ENCODE measurements around the gene WDFY1. TPM values are rescaled to one million over a fixed set of nuclear protein-coding genes. Genes with fewer than 3 reads are reported as not detected.

Gene WDFY1
- total and polyA plus RNA-seq, 9 of the 15 experiments (the other 6 are each of a cell fraction or from before 2014, with no cell fraction given), result 5.4 to 27.6 (median 17.5) TPM

GRCh38 chr2:223880796-223881195 is 64.3 kb downstream of the WDFY1 start:
- no peaks in the 10 kb centered on the region for H3K9me1 ChIP-seq (ENCODE audit: control insufficient read depth, insufficient read depth, low read length)
- no peak overlapping the region for H3K27ac ChIP-seq (ENCODE audit: extremely low read depth, low read depth, low read length)
- WGBS (ENCODE audit: insufficient coverage, low coverage, missing lambda C conversion rate), result 58% methylated on average over 4 of the region's 4 CpGs
- ATAC-seq, result no peak
- CTCF ChIA-PET (ENCODE audit: low intra/inter-chr PET ratio), result no interaction called here
- no peaks in the 10 kb centered on the region for H3K4me1 ChIP-seq (replicated peaks in 1 of 2; ENCODE audit: control insufficient read depth in 2 of 2, insufficient read depth in 2 of 2, low read length in 2 of 2)
- TF ChIP-seq POLR2AphosphoS5 (IDR thresholded peaks at IDR 0.05; ENCODE audit: control insufficient read depth, insufficient read depth, low read depth, low read length), result no peak
- no peak for TF ChIP-seq NCOA1 (IDR thresholded peaks at IDR 0.05; ENCODE audit: low read depth)
- TF ChIP-seq ZNF589 (CRISPR knock-in tag; IDR thresholded peaks at IDR 0.05; ENCODE audit: low read depth), result no peak
- TF ChIP-seq BCLAF1 (IDR thresholded peaks at IDR 0.05; ENCODE audit: borderline replicate concordance in 1 of 2, control insufficient read depth in 1 of 2, low read depth in 2 of 2, low read length in 1 of 2), result no peak
- no peak for TF ChIP-seq FOXP4 (CRISPR knock-in tag; IDR thresholded peaks at IDR 0.05; ENCODE audit: borderline replicate concordance)
- intact Hi-C loops (cut with micrococcal nuclease) (no loop called here), in situ Hi-C loops (cut with MboI) (no loop called here)
- POLR2A ChIA-PET, result no interaction called here
- no peaks in the 10 kb centered on the region for H3K27me3 ChIP-seq (ENCODE audit: control insufficient read depth in 2 of 2, insufficient read depth in 2 of 2, low read length in 2 of 2)
- peaks cover 24% of the 10 kb centered on the region; the same call in 2 of the 3 replicates for H3K36me3 ChIP-seq (ENCODE audit: control insufficient read depth, insufficient read depth, low read length)
- no peak for DNase-seq (ENCODE audit: extremely low read depth in 1 of 4, low spot score in 3 of 4)
- H3K9me3 ChIP-seq (replicated peaks; ENCODE audit: control insufficient read depth, insufficient read depth, low read depth, low read length), result no peaks in the 10 kb centered on the region
- H3K4me3 ChIP-seq, result no peak overlapping the region
- no peaks in the 10 kb centered on the region for H4K20me1 ChIP-seq (replicated peaks; ENCODE audit: control insufficient read depth, insufficient read depth, low read length)
- H3K4me2 ChIP-seq (ENCODE audit: insufficient read depth, low read length), result no peak overlapping the region
- no peaks in the 10 kb centered on the region for H3K79me2 ChIP-seq (ENCODE audit: control insufficient read depth, insufficient read depth, low read length)
- no TSS peak for BruUV-seq (replicated peaks)
- H2AFZ ChIP-seq (ENCODE audit: low read depth, low read length), result no peak overlapping the region
- H3K9ac ChIP-seq (ENCODE audit: insufficient read depth in 1 of 2, low read depth in 2 of 2, low read length in 2 of 2), result no peak overlapping the region
- FAIRE-seq, result no peak

Measured in K562 (cell line).